HEK293 (cell line): ENCODE data around the gene DVL3.

Experiments used
- EGR2 ChIP-seq: fragments of 450-650 bp; formaldehyde crosslinking; IDR thresholded peaks from 2 replicates; pipeline ENCODE4 v1.5.1; 2016; ENCODE audit warnings: low read depth, missing biosample characterization, missing genetic modification characterization
- ZNF10 ChIP-seq: fragments of 450-650 bp; formaldehyde crosslinking; IDR thresholded peaks from 2 replicates; pipeline ENCODE4 v1.5.1; 2017; ENCODE audit warnings: missing biosample characterization, missing genetic modification characterization
- ZNF248 ChIP-seq: fragments of 450-650 bp; formaldehyde crosslinking; IDR thresholded peaks from 2 replicates; pipeline ENCODE4 v1.5.1; 2017; ENCODE audit warnings: missing biosample characterization, missing genetic modification characterization
- TF ChIP-seq, protein P1 (sequence below): fragments of 450-650 bp; formaldehyde crosslinking; IDR thresholded peaks from 2 replicates; pipeline ENCODE4 v1.5.1; 2016; ENCODE audit warnings: missing biosample characterization, missing genetic modification characterization
- TF ChIP-seq, protein P2 (sequence below): fragments of 450-650 bp; formaldehyde crosslinking; IDR thresholded peaks from 2 replicates; pipeline ENCODE4 v1.5.1; 2016; ENCODE audit warnings: missing biosample characterization, missing genetic modification characterization

DNA sequence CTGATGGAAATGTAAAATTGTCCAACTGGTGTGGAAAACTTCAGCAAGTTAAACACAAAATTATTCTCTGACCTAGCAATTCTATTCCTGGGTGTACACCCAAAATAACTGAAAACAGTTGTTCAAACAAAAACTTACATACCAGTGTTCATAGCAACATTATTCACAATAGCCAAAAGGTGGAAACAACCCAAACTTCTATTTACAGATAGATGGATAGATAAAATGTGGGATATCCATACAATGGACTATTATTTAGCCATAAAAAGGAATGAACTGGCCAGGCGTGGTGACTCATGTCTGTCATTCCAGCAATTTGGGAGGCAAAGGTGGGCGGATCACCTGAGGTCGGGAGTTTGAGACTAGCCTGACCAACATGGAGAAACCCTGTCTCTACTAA is 67.3 kb downstream of the DVL3 start:
- no peak for TF ChIP-seq ZNF10
- TF ChIP-seq, protein P1, sequence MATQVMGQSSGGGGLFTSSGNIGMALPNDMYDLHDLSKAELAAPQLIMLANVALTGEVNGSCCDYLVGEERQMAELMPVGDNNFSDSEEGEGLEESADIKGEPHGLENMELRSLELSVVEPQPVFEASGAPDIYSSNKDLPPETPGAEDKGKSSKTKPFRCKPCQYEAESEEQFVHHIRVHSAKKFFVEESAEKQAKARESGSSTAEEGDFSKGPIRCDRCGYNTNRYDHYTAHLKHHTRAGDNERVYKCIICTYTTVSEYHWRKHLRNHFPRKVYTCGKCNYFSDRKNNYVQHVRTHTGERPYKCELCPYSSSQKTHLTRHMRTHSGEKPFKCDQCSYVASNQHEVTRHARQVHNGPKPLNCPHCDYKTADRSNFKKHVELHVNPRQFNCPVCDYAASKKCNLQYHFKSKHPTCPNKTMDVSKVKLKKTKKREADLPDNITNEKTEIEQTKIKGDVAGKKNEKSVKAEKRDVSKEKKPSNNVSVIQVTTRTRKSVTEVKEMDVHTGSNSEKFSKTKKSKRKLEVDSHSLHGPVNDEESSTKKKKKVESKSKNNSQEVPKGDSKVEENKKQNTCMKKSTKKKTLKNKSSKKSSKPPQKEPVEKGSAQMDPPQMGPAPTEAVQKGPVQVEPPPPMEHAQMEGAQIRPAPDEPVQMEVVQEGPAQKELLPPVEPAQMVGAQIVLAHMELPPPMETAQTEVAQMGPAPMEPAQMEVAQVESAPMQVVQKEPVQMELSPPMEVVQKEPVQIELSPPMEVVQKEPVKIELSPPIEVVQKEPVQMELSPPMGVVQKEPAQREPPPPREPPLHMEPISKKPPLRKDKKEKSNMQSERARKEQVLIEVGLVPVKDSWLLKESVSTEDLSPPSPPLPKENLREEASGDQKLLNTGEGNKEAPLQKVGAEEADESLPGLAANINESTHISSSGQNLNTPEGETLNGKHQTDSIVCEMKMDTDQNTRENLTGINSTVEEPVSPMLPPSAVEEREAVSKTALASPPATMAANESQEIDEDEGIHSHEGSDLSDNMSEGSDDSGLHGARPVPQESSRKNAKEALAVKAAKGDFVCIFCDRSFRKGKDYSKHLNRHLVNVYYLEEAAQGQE (tag by site-specific recombination) = no peak
- no peak for TF ChIP-seq ZNF248 (tag by site-specific recombination)
- no peak for TF ChIP-seq EGR2
- TF ChIP-seq, protein P2, sequence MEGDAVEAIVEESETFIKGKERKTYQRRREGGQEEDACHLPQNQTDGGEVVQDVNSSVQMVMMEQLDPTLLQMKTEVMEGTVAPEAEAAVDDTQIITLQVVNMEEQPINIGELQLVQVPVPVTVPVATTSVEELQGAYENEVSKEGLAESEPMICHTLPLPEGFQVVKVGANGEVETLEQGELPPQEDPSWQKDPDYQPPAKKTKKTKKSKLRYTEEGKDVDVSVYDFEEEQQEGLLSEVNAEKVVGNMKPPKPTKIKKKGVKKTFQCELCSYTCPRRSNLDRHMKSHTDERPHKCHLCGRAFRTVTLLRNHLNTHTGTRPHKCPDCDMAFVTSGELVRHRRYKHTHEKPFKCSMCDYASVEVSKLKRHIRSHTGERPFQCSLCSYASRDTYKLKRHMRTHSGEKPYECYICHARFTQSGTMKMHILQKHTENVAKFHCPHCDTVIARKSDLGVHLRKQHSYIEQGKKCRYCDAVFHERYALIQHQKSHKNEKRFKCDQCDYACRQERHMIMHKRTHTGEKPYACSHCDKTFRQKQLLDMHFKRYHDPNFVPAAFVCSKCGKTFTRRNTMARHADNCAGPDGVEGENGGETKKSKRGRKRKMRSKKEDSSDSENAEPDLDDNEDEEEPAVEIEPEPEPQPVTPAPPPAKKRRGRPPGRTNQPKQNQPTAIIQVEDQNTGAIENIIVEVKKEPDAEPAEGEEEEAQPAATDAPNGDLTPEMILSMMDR (tag by site-specific recombination) = no peak
